GM19023 (cell line): Measurements from ENCODE around the gene ITGAL.
"Not testable (repeated sequence)": the region's sequence is repeated elsewhere in the genome, so short reads cannot be mapped to it uniquely, and the experiment has no call there.

Experiments
- ATAC-seq: cut with Tn5 transposase; IDR thresholded peaks from one replicate; pipeline ENCODE4 v1.9.1; 2021; ENCODE audit warnings: mild to moderate bottlenecking, moderate library complexity; ENCODE audit not compliant: unreplicated experiment

ITGAL gene

GRCh38 chr16:30539986-30540526 is 67.5 kb downstream of the ITGAL start:
- not testable (repeated sequence) for ATAC-seq

- ATAC-seq, result not testable (repeated sequence)
Measured at GRCh38 chr16:30540916-30541464, 68.4 kb downstream of the ITGAL start.

- ATAC-seq, result no peak
Measured at GRCh38 chr16:30541502-30542329, 69.2 kb downstream of the ITGAL start.

GRCh38 chr16:30543067-30543466 is 70.5 kb downstream of the ITGAL start:
- no peak for ATAC-seq

GRCh38 chr16:30546115-30546514 is 73.6 kb downstream of the ITGAL start:
- ATAC-seq, result no peak

- no peak for ATAC-seq
Measured at GRCh38 chr16:30548416-30549253, 76.1 kb downstream of the ITGAL start.

GRCh38 chr16:30551781-30552180 is 79.2 kb downstream of the ITGAL start:
- no peak for ATAC-seq

- no peak for ATAC-seq
Measured at GRCh38 chr16:30552956-30553355, 80.4 kb downstream of the ITGAL start.

GRCh38 chr16:30553393-30553899 is 80.9 kb downstream of the ITGAL start:
- ATAC-seq, result no peak

- ATAC-seq, result no peak
Measured at GRCh38 chr16:30554557-30555314, 82.2 kb downstream of the ITGAL start.

GRCh38 chr16:30555315-30556124 is 83.0 kb downstream of the ITGAL start:
- ATAC-seq, result no peak

- ATAC-seq, result no peak
Measured at GRCh38 chr16:30556125-30556473, 83.6 kb downstream of the ITGAL start.

GRCh38 chr16:30557707-30557956 is 85.1 kb downstream of the ITGAL start:
- peak; percentile 4 for ATAC-seq

- ATAC-seq, result peak; percentile 88
Measured at GRCh38 chr16:30557957-30558788, 85.6 kb downstream of the ITGAL start, which contains the start of gene ZNF764. TSS of gene ZNF764 (minus strand) at chr16:30558374. CDS start at chr16:30558182, 192 bp downstream.

- ATAC-seq, result no peak
Measured at GRCh38 chr16:30558789-30559377, 86.3 kb downstream of the ITGAL start.

GRCh38 chr16:30559690-30560089 is 87.1 kb downstream of the ITGAL start:
- ATAC-seq, result no peak

GRCh38 chr16:30561089-30561816 is 88.7 kb downstream of the ITGAL start:
- no peak for ATAC-seq

GRCh38 chr16:30562021-30562420 is 89.5 kb downstream of the ITGAL start:
- no peak for ATAC-seq
